HG03378 (cell line): Measurements from ENCODE around the gene CYP2A6.
"Not testable (repeated sequence)": the region's sequence is repeated elsewhere in the genome, so short reads cannot be mapped to it uniquely, and the experiment has no call there.

Experiments
- ATAC-seq: cut with Tn5 transposase; IDR thresholded peaks from one replicate; pipeline ENCODE4 v1.9.1; 2021; ENCODE audit warnings: mild to moderate bottlenecking, moderate library complexity; ENCODE audit not compliant: unreplicated experiment

The CYP2A6 gene

GRCh38 chr19:40819479-40820234 lies 30.6 kb downstream of the CYP2A6 start:
- not testable (repeated sequence) for ATAC-seq

DNA sequence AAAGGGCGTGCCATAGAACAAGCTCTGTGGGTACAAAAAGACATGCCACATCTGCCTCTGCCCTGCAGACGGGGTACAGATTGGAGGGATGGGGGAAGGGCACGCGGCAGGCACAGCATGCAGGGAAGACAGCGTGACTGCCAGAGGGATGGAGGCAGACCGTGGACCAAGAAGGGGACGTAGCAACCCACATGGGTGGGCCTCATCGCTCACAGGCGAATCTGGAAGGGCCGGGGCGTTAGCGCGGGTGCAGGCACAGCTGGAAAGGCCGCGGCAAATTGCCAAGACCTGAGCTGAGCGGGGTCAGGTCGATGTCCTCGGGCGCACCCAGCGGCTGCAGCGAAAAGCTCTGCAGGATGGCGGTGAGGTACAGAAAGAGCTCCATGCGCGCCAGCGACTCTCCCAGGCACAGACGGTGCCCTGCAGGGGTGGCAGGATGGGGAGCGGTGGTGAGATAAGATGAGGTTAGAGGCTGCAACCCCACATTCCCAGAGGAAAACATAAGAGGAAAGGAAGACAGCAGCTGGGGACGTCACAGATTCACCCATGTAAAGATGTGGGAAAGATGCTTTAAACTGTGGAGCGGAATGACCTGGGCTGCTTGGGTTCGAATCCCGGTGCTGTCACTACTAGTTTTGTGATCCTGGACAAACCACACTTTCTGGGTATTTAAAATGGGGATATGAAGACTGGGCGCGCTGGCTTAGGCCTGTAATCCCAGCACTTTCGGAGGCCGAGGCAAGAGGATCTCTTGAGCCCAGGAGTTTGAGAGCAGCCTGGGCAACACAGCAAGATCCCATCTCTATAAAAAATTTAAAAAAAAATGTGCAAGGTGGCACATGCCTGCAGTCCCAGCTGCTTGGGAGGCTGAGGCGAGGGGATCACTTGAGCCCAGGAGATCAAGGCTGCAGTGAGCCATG lies 31.5 kb downstream of the CYP2A6 start:
- not testable (repeated sequence) for ATAC-seq

DNA sequence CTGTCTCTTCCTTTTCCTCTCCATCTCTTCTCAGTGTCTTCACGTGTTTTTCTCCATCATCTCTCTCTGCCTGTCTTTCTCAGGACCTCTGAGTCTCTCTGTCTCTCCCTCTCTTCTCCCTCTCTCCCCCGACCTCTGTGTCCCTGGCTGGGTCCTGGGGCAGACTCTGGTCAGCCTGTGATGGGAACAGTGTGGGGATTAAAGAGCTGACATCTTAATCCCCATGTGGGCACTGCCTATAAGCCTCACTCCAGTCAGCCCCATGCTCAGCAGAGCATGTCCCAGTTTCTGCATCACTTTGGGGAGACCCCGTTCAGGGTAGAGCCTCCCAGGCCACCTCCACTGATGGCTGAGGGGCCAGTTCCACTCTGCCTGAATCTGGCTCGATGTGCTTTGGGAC lies 35.0 kb downstream of the CYP2A6 start:
- ATAC-seq = no peak

- no peak for ATAC-seq
Observed at GRCh38 chr19:40813182-40813581, 37.1 kb downstream of the CYP2A6 start.

- ATAC-seq = not testable (repeated sequence)
Observed at GRCh38 chr19:40812571-40812970, 37.7 kb downstream of the CYP2A6 start.

GRCh38 chr19:40811478-40812341 lies 38.5 kb downstream of the CYP2A6 start:
- ATAC-seq = no peak

- not testable (repeated sequence) for ATAC-seq
Observed at GRCh38 chr19:40810649-40811408, 39.4 kb downstream of the CYP2A6 start.

GRCh38 chr19:40810160-40810559 lies 40.1 kb downstream of the CYP2A6 start:
- no peak for ATAC-seq

GRCh38 chr19:40809358-40810086 lies 40.7 kb downstream of the CYP2A6 start:
- ATAC-seq = no peak

- no peak for ATAC-seq
Observed at GRCh38 chr19:40808497-40808896, 41.8 kb downstream of the CYP2A6 start.

GRCh38 chr19:40808021-40808325 lies 42.3 kb downstream of the CYP2A6 start:
- ATAC-seq = no peak

DNA sequence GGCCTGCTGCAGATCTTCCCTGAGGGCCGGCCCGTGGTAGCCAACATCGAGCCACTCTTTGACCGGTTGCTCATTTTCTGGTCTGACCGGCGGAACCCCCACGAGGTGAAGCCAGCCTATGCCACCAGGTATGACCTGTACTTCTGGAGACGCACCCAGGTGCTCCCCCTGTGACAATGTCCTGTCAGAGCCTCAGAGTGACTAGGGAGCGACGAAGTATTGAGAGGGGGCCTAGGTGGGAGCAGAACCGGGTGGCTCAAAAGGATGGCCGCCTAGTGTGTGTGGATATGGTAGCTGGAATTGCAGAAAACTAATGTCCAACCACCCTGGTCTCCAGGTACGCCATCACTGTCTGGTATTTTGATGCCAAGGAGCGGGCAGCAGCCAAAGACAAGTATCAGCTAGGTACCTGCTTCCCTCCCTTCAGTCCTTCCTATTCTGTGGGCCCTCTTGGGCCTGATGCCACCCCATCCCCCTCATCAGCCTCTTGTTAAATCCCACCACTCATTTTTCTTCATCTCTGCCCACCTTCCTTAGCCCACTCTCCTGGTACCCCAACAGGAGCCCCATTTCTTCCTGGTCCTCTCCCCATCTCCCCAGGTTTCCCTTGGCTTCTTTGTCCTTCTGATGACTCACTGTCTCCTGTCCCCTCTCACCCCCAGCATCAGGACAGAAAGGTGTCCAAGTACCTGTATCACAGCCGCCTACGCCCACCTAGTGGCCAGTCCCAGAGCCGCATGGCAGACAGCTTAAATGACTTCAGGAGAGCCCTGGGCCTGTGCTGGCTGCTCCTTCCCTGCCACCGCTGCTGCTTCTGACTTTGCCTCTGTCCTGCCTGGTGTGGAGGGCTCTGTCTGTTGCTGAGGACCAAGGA lies 42.9 kb downstream of the CYP2A6 start:
- no peak for ATAC-seq

DNA sequence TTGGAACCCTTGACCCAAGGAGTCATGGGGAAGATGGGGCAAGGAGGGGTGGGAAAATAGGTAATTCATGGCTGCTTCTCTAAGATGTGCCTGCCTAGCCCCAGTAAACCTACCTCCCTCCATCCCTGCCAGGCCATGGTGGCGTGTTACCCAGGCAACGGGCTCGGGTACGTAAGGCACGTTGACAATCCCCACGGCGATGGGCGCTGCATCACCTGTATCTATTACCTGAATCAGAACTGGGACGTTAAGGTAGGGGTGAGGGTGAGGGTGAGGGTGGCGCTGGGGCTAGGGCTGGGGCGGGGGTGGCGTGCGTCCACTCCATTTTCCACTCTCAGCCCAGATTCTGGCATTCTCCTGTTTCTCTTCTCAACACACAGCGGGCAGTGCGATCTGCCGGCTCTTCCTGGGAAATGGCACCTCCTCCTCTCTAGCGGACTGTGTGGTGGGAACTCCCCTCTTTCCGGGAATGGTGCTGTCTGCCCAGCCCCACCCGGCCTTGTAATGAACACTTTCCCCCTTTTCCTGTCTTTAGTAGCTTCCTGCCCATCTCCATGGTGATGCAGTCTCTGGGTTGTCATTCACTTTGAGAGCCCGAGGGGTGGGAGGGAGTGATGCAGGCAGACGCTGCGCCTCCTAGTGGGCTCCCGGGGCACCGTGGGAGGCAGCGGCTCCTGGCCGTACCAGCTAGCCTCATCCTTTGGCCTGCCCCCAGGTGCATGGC lies 43.7 kb downstream of the CYP2A6 start:
- no peak for ATAC-seq

- ATAC-seq = no peak
Observed at GRCh38 chr19:40805258-40805868, 44.9 kb downstream of the CYP2A6 start.

- no peak for ATAC-seq
Observed at GRCh38 chr19:40804783-40805242, 45.4 kb downstream of the CYP2A6 start.

- no peak for ATAC-seq
Observed at GRCh38 chr19:40803857-40804782, 46.1 kb downstream of the CYP2A6 start.
